T47D (cell line): Measurements from ENCODE around the gene CCDC92B.
"Not testable (repeated sequence)": the region's sequence is repeated elsewhere in the genome, so short reads cannot be mapped to it uniquely, and the experiment has no call there.

Experiments used
- DNase-seq, 2 experiments: peaks; one replicate each; pipeline versions ENCODE4 v3.0.0 to v3.0.0-alpha.2; 2011 to 2012; ENCODE audit warnings: low read depth in 1 of 2, low spot score in 1 of 2
- JUND ChIP-seq: IDR thresholded peaks from 2 replicates; pipeline ENCODE4 v1.6.1; 2012; ENCODE audit warnings: low read depth
- in situ Hi-C: cut with HindIII; loops from 2 replicates; pipeline ENCODE4 v1.10.0; 2016; ENCODE audit warnings: low sequenced_read_pairs, low pct_unique_long_range_greater_than_20kb

CCDC92B gene

GRCh38 chr17:2701996-2702741 is 47.3 kb downstream of the CCDC92B start:
- no peak for DNase-seq
- in situ Hi-C loops, result no loop called here
- TF ChIP-seq JUND, result no peak

- no peak for DNase-seq
- no peak for TF ChIP-seq JUND
- in situ Hi-C loops, result no loop called here
Measured at GRCh38 chr17:2701161-2701995, 48.1 kb downstream of the CCDC92B start.

- DNase-seq, result no peak
- TF ChIP-seq JUND, result no peak
Measured at GRCh38 chr17:2700491-2701141, 48.8 kb downstream of the CCDC92B start.

GRCh38 chr17:2700030-2700490 is 49.4 kb downstream of the CCDC92B start:
- no peak for TF ChIP-seq JUND
- in situ Hi-C loops, result no loop called here
- DNase-seq, result no peak

More at GRCh38 chr17:2700491-2701141, 48.8 kb downstream of the CCDC92B start:
- in situ Hi-C loops, result no loop called here

GRCh38 chr17:2699216-2699805 is 50.1 kb downstream of the CCDC92B start:
- in situ Hi-C loops, DNase-seq: not testable (repeated sequence)

GRCh38 chr17:2697611-2698162 is 51.8 kb downstream of the CCDC92B start:
- TF ChIP-seq JUND, result no peak
- in situ Hi-C loops, result no loop called here
- DNase-seq, result no peak

- TF ChIP-seq JUND, result no peak
- in situ Hi-C loops, result no loop called here
- DNase-seq, result no peak
Measured at GRCh38 chr17:2695961-2696760, 53.3 kb downstream of the CCDC92B start.

GRCh38 chr17:2695243-2695960 is 54.0 kb downstream of the CCDC92B start:
- no peak for DNase-seq
- no peak for TF ChIP-seq JUND
- in situ Hi-C loops, result no loop called here

DNA sequence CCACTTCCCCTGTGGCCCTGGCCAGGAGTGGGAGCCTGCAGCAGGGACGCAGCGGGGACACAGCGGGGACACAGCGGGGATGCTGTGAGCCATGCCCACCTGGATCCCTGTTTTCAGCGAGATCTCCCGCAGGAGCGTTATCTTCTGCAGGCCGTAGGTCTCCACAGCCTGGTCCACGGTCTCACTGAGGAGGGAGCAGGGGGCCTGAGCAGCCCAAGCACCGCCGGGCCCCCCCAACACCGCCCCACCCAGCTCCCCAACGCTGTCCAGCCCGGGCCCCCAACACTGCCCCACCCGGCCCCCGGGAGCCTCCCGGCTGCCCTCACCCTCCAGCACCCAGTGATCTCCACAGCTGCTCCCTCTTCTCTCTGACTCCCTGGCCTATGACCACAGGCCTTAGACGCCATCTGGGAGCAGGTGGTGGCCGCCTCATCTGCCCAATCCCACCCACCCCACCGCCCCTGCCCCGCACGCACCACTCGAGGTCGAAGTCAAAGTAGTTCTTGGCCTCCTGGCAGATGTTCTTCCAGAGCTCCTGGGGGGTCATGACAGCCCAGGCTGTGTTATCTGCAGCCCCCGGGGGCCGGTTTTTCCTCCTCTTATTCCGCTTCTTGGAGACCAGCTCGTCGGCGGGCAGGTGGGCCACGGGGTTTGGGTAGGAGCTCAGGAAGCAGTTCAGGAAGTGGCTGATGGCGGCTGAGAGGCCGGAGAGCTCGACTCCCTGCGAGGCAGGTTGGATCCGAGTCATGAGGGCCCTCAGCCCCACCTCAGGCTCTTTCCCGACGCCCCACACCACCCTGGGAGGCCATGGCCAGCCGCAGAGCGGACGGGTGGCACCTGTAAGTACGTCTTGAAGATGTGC is 54.8 kb downstream of the CCDC92B start:
- in situ Hi-C loops, result no loop called here
- TF ChIP-seq JUND, result no peak
- no peak for DNase-seq
